Trophoblast cell (in vitro differentiated cells and primary cell): ENCODE measurements around the gene SLC4A3.
A peak's percentile ranks its signal among the peaks of the same experiment; 100 is the strongest.

Experiments used
- DNase-seq, 2 donors: peaks; one replicate each; pipeline ENCODE4 v3.0.0-alpha.2; 2016
- H2AFZ ChIP-seq: 2 replicates; pipeline ENCODE4 v1.6.1; 2013; ENCODE audit warnings: low read length, moderate library complexity, mild to moderate bottlenecking; ENCODE audit not compliant: insufficient read depth, poor library complexity
- H2AK5ac ChIP-seq: 2 replicates; pipeline ENCODE4 v1.6.1; 2013; ENCODE audit warnings: mild to moderate bottlenecking, low read length
- H2BK120ac ChIP-seq: 2 replicates; pipeline ENCODE4 v1.6.1; 2013; ENCODE audit warnings: low read length, mild to moderate bottlenecking, moderate library complexity; ENCODE audit not compliant: insufficient read depth, poor library complexity
- H2BK12ac ChIP-seq: 2 replicates; pipeline ENCODE4 v1.6.1; 2013; ENCODE audit warnings: mild to moderate bottlenecking, low read length, moderate library complexity
- H2BK5ac ChIP-seq: 2 replicates; pipeline ENCODE4 v1.6.1; 2013; ENCODE audit warnings: low read length, low read depth, moderate library complexity, mild to moderate bottlenecking; ENCODE audit not compliant: poor library complexity
- H3K14ac ChIP-seq: 2 replicates; pipeline ENCODE4 v1.6.1; 2013; ENCODE audit warnings: mild to moderate bottlenecking, low read length
- H3K18ac ChIP-seq: 2 replicates; pipeline ENCODE4 v1.6.1; 2013; ENCODE audit warnings: mild to moderate bottlenecking, low read length
- H3K23ac ChIP-seq: 2 replicates; pipeline ENCODE4 v1.6.1; 2013; ENCODE audit warnings: low read length
- H3K27ac ChIP-seq: 2 replicates; pipeline ENCODE4 v1.5.1; 2013; ENCODE audit warnings: low read depth, mild to moderate bottlenecking, inconsistent platforms, low read length, moderate library complexity
- H3K27me3 ChIP-seq: 2 replicates; pipeline ENCODE4 v1.6.1; 2013; ENCODE audit warnings: inconsistent platforms, mild to moderate bottlenecking, low read length, moderate library complexity; ENCODE audit not compliant: insufficient read depth
- H3K36me3 ChIP-seq, 2 experiments: 1 replicate in 1 of 2; 2 replicates in 1 of 2; pipeline ENCODE4 v1.6.1; 2013; ENCODE audit warnings: low read length in 2 of 2, mild to moderate bottlenecking in 2 of 2, moderate library complexity in 1 of 2; ENCODE audit not compliant: insufficient read depth in 2 of 2, control insufficient read depth in 1 of 2
- H3K4ac ChIP-seq: 2 replicates; pipeline ENCODE4 v1.6.1; 2013; ENCODE audit warnings: low read depth, mild to moderate bottlenecking, low read length, moderate library complexity
- H3K4me1 ChIP-seq, 2 experiments: 1 replicate in 1 of 2; 2 replicates in 1 of 2; pipeline ENCODE4 v1.6.1; 2013; ENCODE audit warnings: low read length in 2 of 2, mild to moderate bottlenecking in 2 of 2, moderate library complexity in 1 of 2; ENCODE audit not compliant: insufficient read depth in 2 of 2, control insufficient read depth in 1 of 2
- H3K4me2 ChIP-seq: 2 replicates; pipeline ENCODE4 v1.6.1; 2013; ENCODE audit warnings: inconsistent platforms, mild to moderate bottlenecking, low read length, moderate library complexity
- H3K4me3 ChIP-seq: 2 replicates; pipeline ENCODE4 v1.5.1; 2013; ENCODE audit warnings: mild to moderate bottlenecking, low read depth, low read length, inconsistent platforms
- H3K79me1 ChIP-seq: one replicate; pipeline ENCODE4 v1.6.1; 2013; ENCODE audit warnings: low read length
- H3K79me2 ChIP-seq: 2 replicates; pipeline ENCODE4 v1.6.1; 2013; ENCODE audit warnings: low read length, mild to moderate bottlenecking; ENCODE audit not compliant: control insufficient read depth, insufficient read depth, poor library complexity
- H3K9ac ChIP-seq: 2 replicates; pipeline ENCODE4 v1.6.1; 2013; ENCODE audit warnings: mild to moderate bottlenecking, low read length
- H3K9me3 ChIP-seq: 2 replicates; pipeline ENCODE4 v1.6.1; 2013; ENCODE audit warnings: low read depth, mild to moderate bottlenecking, control low read depth, inconsistent platforms, low read length; ENCODE audit not compliant: insufficient read depth
- H4K12ac ChIP-seq: 2 replicates; pipeline ENCODE4 v1.6.1; 2013; ENCODE audit warnings: low read depth, mild to moderate bottlenecking, low read length, moderate library complexity
- H4K8ac ChIP-seq: 2 replicates; pipeline ENCODE4 v1.6.1; 2013; ENCODE audit warnings: low read depth, mild to moderate bottlenecking, low read length, moderate library complexity
- H4K91ac ChIP-seq: one replicate; pipeline ENCODE4 v1.6.1; 2013; ENCODE audit warnings: low read depth, mild to moderate bottlenecking, low read length, moderate library complexity
- WGBS: extraction: QIAGEN DNeasy Blood & Tissue Kit; methylation state at CpG from one replicate; pipeline ENCODE4 v1.1.7; 2013; ENCODE audit warnings: missing lambda C conversion rate; ENCODE audit not compliant: insufficient read length, insufficient coverage; ENCODE audit errors: extremely low coverage; 5-methylcytosine and 5-hydroxymethylcytosine counted together

The SLC4A3 gene

DNA sequence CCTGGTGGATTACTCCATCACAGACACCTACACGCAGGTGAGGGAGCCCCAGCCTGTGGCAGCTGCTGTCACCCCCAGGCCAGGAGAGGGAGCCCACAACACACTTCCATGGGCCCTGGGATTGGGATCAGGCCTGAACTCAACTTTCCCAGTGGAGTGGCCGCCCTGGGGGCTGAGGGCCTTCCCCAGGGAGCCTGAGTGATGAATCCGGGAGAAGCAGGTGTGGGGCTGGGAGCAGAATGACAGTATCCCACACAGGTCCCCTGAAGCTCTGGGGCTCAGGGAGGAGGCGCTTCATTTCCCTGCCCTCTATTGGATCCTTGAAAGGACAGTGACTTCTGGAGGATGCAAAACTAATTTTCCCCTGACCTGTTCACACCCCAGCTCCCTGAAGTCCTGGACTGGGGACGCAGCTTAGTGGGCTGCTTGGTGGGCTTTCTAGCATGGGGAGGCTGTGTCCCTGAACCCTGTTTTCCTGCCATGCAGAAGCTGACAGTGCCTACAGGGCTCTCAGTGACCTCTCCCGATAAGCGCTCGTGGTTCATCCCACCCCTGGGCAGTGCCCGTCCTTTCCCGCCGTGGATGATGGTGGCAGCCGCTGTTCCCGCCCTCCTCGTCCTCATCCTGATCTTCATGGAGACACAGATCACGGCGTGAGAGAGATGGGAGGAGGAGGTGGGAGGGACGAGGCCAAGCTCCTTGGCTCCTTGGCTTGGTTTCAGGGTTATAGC is 11.0 kb downstream of the SLC4A3 start:
- Histone ChIP-seq H4K12ac (no peak overlapping the region), H2AK5ac (no peak overlapping the region), H3K4me1 (peaks cover 7 to 8% of the 10 kb centered on the region in 2 experiments), H3K9me3 (peaks cover 5% of the 10 kb centered on the region), H4K91ac (no peak overlapping the region), H3K4ac (no peak overlapping the region), H4K8ac (no peak overlapping the region), H3K4me2 (no peak overlapping the region), H3K9ac (no peak overlapping the region), H3K18ac (no peak overlapping the region), H2BK12ac (no peak overlapping the region), H3K23ac (no peak overlapping the region), H3K27me3 (no peaks in the 10 kb centered on the region), H2BK5ac (no peak overlapping the region), H3K79me1 (peaks cover 8% of the 10 kb centered on the region), H3K14ac (no peak overlapping the region), H2AFZ (no peak overlapping the region), H3K4me3 (peak overlapping the region; percentile 23), H3K27ac (no peak overlapping the region), H3K79me2 (no peaks in the 10 kb centered on the region), H3K36me3 (peaks cover 12 to 26% of the 10 kb centered on the region in 2 experiments), H2BK120ac (no peak overlapping the region)
- WGBS = no CpG with 5 or more reads among the region's 17 CpGs
- DNase-seq = no peak

DNA sequence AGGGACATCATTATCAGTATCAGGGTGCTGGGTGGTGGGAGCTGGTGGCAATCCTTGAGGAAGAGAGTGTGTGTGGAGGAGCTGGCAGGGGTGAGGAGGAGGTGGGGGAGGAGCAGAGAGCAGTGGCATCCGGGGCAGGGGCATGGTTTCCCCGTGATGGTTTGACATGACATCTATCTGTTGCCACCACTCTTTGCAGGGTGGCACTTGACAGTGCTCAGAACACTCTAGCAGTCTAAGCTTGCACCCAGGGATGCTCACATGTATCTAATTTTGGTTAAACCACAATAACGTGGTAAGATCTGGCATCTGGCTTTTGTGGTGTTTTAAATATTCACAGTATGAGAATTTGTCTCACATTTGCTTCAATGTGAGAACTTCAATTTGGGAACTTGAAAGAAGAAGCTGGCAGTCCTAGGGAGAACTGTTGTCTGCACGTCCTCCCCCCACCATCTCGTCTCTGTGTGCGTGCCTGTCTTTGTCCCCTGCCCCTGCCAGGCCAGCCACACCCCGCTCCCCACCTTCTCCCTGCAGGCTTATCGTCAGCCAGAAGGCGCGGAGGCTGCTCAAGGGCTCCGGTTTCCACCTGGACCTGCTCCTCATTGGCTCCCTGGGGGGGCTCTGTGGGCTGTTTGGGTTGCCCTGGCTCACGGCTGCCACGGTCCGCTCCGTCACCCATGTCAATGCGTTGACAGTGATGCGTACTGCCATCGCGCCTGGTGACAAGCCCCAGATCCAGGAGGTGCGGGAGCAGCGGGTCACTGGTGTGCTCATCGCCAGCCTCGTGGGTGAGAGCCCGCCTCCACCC is 11.7 kb downstream of the SLC4A3 start:
- Histone ChIP-seq H3K4me1 (peaks cover 7 to 8% of the 10 kb centered on the region in 2 experiments), H3K14ac (no peak overlapping the region), H2BK5ac (no peak overlapping the region), H3K4me2 (no peak overlapping the region), H3K9me3 (peaks cover 5% of the 10 kb centered on the region), H2BK120ac (no peak overlapping the region), H3K27me3 (no peaks in the 10 kb centered on the region), H3K4ac (no peak overlapping the region), H3K27ac (no peak overlapping the region), H3K4me3 (peak overlapping the region; percentile 23), H4K91ac (no peak overlapping the region), H2AK5ac (no peak overlapping the region), H3K9ac (no peak overlapping the region), H2AFZ (no peak overlapping the region), H3K79me2 (no peaks in the 10 kb centered on the region), H3K79me1 (peaks cover 13% of the 10 kb centered on the region), H3K23ac (no peak overlapping the region), H3K18ac (no peak overlapping the region), H4K8ac (no peak overlapping the region), H3K36me3 (peaks cover 9 to 24% of the 10 kb centered on the region in 2 experiments), H2BK12ac (no peak overlapping the region), H4K12ac (no peak overlapping the region)
- no peak for DNase-seq
- WGBS = no CpG with 5 or more reads among the region's 24 CpGs

DNA sequence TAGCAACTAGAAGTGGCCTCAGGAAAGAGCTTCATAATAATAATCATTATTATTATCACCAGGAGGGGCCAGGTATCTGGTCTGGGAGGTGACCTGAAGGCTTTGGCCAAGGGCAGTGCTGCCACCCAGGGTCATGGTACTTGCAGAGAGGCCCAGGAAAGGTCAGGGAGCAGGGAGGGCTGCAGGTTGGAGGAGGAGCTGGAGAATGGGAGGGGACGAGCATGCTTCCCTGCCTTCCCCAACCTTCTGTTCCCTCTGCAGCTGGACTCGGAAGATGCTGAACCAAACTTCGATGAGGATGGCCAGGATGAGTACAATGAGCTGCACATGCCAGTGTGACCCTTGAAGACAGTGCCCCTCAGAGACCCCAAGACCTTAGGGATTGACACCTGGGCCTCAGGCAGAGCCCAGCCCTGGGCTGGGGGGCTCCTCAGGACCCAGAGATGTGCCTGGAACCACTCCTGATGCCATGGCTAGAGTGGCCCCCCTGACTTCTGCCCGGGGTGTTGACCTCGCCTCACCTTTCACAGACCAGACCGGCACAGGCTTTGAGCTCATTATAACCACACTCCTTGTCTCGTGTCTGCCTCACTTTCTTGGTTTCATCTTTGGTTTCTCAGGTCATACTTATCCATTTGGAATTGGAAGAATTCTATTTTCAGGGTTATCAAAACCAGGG is 14.1 kb downstream of the SLC4A3 start:
- H2BK12ac ChIP-seq = no peak overlapping the region
- H3K9me3 ChIP-seq = peaks cover 6% of the 10 kb centered on the region
- H2BK5ac ChIP-seq = no peak overlapping the region
- DNase-seq = no peak
- no peak overlapping the region for H3K9ac ChIP-seq
- peaks cover 9 to 20% of the 10 kb centered on the region in 2 experiments for H3K36me3 ChIP-seq
- no peak overlapping the region for H2BK120ac ChIP-seq
- no peak overlapping the region for H3K4ac ChIP-seq
- H3K79me1 ChIP-seq = peaks cover 17% of the 10 kb centered on the region
- no peak overlapping the region for H2AK5ac ChIP-seq
- H3K79me2 ChIP-seq = no peaks in the 10 kb centered on the region
- no CpG with 5 or more reads among the region's 7 CpGs for WGBS
- H3K4me3 ChIP-seq = no peak overlapping the region
- H3K14ac ChIP-seq = no peak overlapping the region
- H3K27ac ChIP-seq = no peak overlapping the region
- H4K12ac ChIP-seq = no peak overlapping the region
- no peak overlapping the region for H3K4me2 ChIP-seq
- no peaks in the 10 kb centered on the region for H3K27me3 ChIP-seq
- H2AFZ ChIP-seq = no peak overlapping the region
- H3K4me1 ChIP-seq = peaks cover 15 to 21% of the 10 kb centered on the region in 2 experiments
- H4K91ac ChIP-seq = no peak overlapping the region
- no peak overlapping the region for H3K18ac ChIP-seq
- H3K23ac ChIP-seq = no peak overlapping the region
- H4K8ac ChIP-seq = no peak overlapping the region

DNA sequence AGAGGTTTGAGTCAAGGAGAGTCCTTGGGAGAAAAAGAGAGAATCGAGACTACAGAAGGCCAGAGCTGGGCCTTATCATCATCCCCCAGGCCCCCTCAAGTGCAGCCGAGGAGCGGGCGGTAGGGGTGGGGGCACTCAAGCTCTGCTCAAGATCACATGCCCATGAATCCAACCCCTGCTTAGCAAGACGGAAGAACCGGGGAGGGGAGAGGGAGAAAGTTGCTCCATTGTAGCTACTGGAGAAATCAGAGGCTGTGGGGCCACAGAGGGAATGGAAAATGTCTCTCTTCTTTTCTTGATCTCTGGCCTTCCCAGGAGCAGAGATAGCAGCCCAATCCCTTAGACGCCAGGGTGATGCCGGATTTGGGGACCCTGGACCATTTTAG is 14.6 kb downstream of the SLC4A3 start:
- DNase-seq = no peak
- Histone ChIP-seq H3K9me3 (peaks cover 4% of the 10 kb centered on the region), H2AK5ac (no peak overlapping the region), H2BK120ac (no peak overlapping the region), H3K79me2 (no peaks in the 10 kb centered on the region), H3K27me3 (no peaks in the 10 kb centered on the region), H3K14ac (no peak overlapping the region), H3K18ac (no peak overlapping the region), H2BK12ac (no peak overlapping the region), H4K91ac (no peak overlapping the region), H4K8ac (no peak overlapping the region), H3K23ac (no peak overlapping the region), H4K12ac (no peak overlapping the region), H3K4me2 (no peak overlapping the region), H3K36me3 (peaks cover 9 to 18% of the 10 kb centered on the region in 2 experiments), H3K4me1 (peaks cover 15 to 21% of the 10 kb centered on the region in 2 experiments), H3K9ac (no peak overlapping the region), H3K4me3 (no peak overlapping the region), H2BK5ac (no peak overlapping the region), H3K4ac (no peak overlapping the region), H3K27ac (no peak overlapping the region), H3K79me1 (peaks cover 17% of the 10 kb centered on the region), H2AFZ (no peak overlapping the region)
- WGBS = no CpG with 5 or more reads among the region's 8 CpGs
